Cardiac muscle cell (in vitro differentiated cells and primary cell): ENCODE data around the gene IAH1. TPM values are rescaled to one million over a fixed set of nuclear protein-coding genes. Genes with fewer than 3 reads are reported as not detected.

Experiments
- DNase-seq, 2 donors: peaks; one replicate each; pipeline versions ENCODE4 v3.0.0 to v3.0.0-alpha.2; 2010 to 2017; ENCODE audit warnings: low read depth in 1 of 2, low spot score in 1 of 2
- H3K27ac ChIP-seq: fragments of 200-600 bp; sonication (generic); 2 replicates; pipeline ENCODE4 v1.5.1; 2016
- H3K27me3 ChIP-seq: fragments of 200-600 bp; sonication (generic); 2 replicates; pipeline ENCODE4 v1.6.0; 2016; ENCODE audit warnings: control low read depth
- H3K36me3 ChIP-seq: fragments of 200-600 bp; sonication (generic); 2 replicates; pipeline ENCODE4 v1.5.1; 2016; ENCODE audit warnings: control low read depth
- H3K4me1 ChIP-seq: fragments of 200-600 bp; sonication (generic); 2 replicates; pipeline ENCODE4 v1.8.1; 2017; ENCODE audit warnings: low read depth, mild to moderate bottlenecking, mixed run types
- H3K4me3 ChIP-seq: fragments of 200-600 bp; sonication (generic); 2 replicates; pipeline ENCODE4 v1.5.1; 2016; ENCODE audit warnings: mild to moderate bottlenecking
- H3K9me3 ChIP-seq: fragments of 200-600 bp; sonication (generic); 2 replicates; pipeline ENCODE4 v1.5.1; 2017; ENCODE audit warnings: low read depth, mild to moderate bottlenecking, control low read depth
- polyA plus RNA-seq: library from polyadenylated mRNA; unstranded; fragments of >200 nt; fragmentation: Nextera tagmentation; extraction: Ambion mirVana; gene quantifications from 2 replicates; pipeline ENCODE4 v1.2.1, GENCODE V29; 2016
- total RNA-seq: library from RNA; depleted of rRNA; stranded (reverse); fragments of >200 nt; gene quantifications from 2 replicates; pipeline ENCODE4 v1.2.3, GENCODE V29; 2016
- TF ChIP-seq, protein P1 (sequence below): IDR thresholded peaks from 2 replicates; pipeline ENCODE4 v1.5.1; 2012; ENCODE audit warnings: low read depth, mild to moderate bottlenecking, low read length

The IAH1 gene
- total and polyA plus RNA-seq, 2 experiments from 2014 or later = 45.4 to 56.6 TPM

DNA sequence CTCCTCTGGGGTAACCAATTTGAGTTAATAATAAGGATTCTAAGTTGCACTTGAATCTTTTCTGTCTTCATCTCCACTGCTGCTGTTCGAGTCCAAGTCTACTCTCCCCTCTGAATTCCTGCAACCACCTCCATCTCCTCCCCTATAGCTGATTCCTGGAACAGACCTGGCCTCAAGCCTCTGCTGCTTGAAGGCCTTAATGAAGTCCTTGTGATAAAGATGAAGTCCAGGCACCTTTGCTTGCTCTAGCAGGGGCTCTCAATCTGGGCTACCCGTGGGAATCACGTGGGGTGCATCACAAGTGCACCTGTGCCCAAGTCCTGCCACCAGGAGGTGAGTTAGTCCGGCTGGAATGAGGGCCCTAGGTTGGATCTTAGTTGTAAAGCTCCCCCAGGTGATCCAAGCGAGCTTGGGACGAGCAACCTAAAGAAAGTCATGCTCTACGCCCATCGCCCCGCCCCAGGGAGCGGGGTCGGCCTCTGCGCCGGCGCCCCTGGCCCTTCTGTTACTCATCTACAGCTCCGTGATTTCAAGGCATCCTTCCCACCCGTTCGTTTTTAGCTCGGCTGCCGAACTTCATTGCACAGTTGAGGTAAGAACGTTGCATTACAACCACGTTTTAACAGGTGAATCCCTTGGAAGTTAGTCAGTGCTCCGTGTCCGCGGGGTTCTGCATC lies 905 bp upstream of the IAH1 start:
- peak overlapping the region; percentile 67 for H3K4me3 ChIP-seq
- no peaks in the 10 kb centered on the region for H3K27me3 ChIP-seq
- peak in 1 of 2 donors; percentile 9 for DNase-seq
- no peaks in the 10 kb centered on the region for H3K4me1 ChIP-seq
- H3K27ac ChIP-seq = no peak overlapping the region
- no peaks in the 10 kb centered on the region for H3K9me3 ChIP-seq
- H3K36me3 ChIP-seq = peaks cover 17% of the 10 kb centered on the region
- TF ChIP-seq, protein P1, sequence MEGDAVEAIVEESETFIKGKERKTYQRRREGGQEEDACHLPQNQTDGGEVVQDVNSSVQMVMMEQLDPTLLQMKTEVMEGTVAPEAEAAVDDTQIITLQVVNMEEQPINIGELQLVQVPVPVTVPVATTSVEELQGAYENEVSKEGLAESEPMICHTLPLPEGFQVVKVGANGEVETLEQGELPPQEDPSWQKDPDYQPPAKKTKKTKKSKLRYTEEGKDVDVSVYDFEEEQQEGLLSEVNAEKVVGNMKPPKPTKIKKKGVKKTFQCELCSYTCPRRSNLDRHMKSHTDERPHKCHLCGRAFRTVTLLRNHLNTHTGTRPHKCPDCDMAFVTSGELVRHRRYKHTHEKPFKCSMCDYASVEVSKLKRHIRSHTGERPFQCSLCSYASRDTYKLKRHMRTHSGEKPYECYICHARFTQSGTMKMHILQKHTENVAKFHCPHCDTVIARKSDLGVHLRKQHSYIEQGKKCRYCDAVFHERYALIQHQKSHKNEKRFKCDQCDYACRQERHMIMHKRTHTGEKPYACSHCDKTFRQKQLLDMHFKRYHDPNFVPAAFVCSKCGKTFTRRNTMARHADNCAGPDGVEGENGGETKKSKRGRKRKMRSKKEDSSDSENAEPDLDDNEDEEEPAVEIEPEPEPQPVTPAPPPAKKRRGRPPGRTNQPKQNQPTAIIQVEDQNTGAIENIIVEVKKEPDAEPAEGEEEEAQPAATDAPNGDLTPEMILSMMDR = peak; percentile 9

DNA sequence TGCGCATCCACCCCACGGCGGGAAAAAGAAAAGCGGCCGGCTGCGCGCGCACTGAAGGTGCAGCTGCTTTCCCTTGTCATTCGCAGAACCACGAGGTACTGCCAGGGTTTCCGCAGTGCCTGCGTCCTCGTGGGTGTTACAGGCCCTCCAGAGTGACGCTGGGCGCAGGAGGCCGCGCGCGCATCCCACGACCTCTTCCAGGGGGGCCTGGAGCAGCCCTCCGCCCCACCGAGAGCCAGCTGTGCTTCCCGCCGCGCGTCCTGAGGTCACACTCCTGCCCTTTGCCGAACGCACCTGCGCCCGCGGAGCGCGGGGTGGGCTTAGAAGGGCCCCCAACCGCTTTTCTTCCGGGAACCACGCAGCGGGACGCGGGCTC lies 378 bp upstream of the IAH1 start:
- Histone ChIP-seq H3K27ac (no peak overlapping the region), H3K9me3 (no peaks in the 10 kb centered on the region), H3K4me1 (no peaks in the 10 kb centered on the region), H3K27me3 (no peaks in the 10 kb centered on the region), H3K4me3 (peak overlapping the region; percentile 67), H3K36me3 (peaks cover 16% of the 10 kb centered on the region)
- TF ChIP-seq, protein P1 = no peak
- peak; percentile 15 to 52 for DNase-seq

DNA sequence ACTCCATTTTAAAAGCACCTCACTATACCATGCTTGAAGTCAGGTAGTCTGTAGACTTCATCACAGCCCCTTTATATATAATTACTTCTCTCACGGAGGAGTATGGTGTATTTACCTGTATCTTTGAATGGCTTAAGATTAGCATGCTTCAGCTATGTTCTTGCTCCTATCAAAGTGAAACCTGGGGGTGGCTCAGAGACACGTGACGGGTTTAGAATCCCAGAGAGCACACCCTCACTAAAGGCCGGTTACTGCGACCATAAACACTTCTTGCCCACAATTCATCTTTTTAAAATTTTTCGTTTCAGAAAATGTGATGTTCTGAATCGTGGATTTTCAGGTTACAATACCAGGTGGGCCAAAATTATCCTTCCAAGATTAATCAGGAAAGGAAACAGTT lies 3.6 kb downstream of the IAH1 start:
- H3K27ac ChIP-seq = no peak overlapping the region
- DNase-seq = no peak
- TF ChIP-seq, protein P1 = no peak
- no peaks in the 10 kb centered on the region for H3K9me3 ChIP-seq
- H3K27me3 ChIP-seq = no peaks in the 10 kb centered on the region
- H3K36me3 ChIP-seq = peaks cover 27% of the 10 kb centered on the region
- no peak overlapping the region for H3K4me3 ChIP-seq
- H3K4me1 ChIP-seq = no peaks in the 10 kb centered on the region

DNA sequence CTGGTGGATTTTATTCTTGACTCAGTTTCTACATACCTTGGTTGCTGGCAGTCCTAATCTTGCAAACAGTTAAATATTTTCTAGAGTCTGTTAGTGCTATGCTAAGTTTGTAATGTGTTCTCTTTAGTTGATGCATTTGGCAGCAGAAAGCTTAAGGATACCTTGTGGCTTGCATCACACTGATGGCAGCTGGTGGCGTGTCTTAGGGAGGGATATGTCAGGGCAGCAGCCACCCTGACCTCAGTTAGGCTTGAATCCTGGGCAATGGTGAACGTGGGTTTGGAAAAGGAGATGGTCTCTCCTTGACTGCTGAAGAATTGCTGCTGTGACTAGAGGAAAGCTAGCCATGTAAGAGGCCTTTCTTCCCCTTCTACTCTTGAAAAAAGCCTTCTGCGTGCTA lies 4.2 kb downstream of the IAH1 start:
- Histone ChIP-seq H3K4me1 (no peaks in the 10 kb centered on the region), H3K4me3 (no peak overlapping the region), H3K27ac (no peak overlapping the region), H3K27me3 (no peaks in the 10 kb centered on the region), H3K9me3 (no peaks in the 10 kb centered on the region), H3K36me3 (peaks cover 28% of the 10 kb centered on the region)
- TF ChIP-seq, protein P1 = no peak
- no peak for DNase-seq

DNA sequence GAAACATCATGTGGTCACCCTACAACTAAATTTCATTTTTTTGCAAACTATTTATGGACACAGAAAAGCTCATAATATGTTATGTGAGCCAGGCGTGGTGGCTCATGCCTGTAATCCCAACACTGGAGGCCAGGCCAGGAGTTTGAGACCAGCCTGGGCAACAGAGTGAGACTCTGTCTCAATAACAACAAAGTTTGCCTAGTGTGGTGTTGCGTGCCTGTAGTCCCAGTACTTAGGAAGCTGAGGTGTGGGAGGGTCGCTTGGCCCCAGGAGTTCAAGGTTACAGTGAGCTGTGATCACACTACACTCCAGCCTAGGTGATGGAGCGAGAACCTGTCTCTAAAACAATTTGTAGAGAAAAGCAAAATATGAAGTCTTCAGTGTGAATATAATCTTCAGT lies 5.8 kb downstream of the IAH1 start:
- TF ChIP-seq, protein P1 = no peak
- Histone ChIP-seq H3K27ac (no peak overlapping the region), H3K4me1 (no peaks in the 10 kb centered on the region), H3K9me3 (no peaks in the 10 kb centered on the region), H3K27me3 (no peaks in the 10 kb centered on the region), H3K36me3 (peaks cover 39% of the 10 kb centered on the region), H3K4me3 (no peak overlapping the region)
- DNase-seq = no peak

DNA sequence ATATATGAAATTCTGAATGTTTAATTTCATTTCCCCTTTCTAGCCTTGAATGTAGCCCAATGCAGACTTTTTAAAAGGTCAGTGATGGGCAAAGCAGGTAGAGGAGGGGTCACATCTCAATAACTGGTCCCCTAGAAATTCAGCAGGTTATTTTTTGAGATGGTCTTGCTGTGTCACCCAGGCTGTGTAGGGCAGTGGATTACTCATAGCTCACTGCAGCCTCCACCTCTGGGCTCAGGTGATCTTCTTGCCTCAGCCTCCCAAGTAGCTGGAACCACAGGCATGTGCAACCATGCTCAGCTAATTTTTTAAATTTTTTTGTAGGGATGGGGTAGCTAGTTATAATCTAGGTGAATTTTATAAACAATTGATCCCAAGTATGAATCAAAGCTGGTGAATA lies 8.8 kb downstream of the IAH1 start:
- Histone ChIP-seq H3K27ac (no peak overlapping the region), H3K27me3 (no peaks in the 10 kb centered on the region), H3K4me1 (no peaks in the 10 kb centered on the region), H3K36me3 (peaks cover 67% of the 10 kb centered on the region), H3K4me3 (no peak overlapping the region), H3K9me3 (no peaks in the 10 kb centered on the region)
- no peak for DNase-seq
- TF ChIP-seq, protein P1 = no peak
